Measurements from ENCODE around the gene EID2B. TPM values are rescaled to one million over a fixed set of nuclear protein-coding genes. Genes with fewer than 3 reads are reported as not detected.

Gene EID2B
- total RNA-seq, 1 experiment from 2014 or later = 2.2 TPM

- Histone ChIP-seq H2BK20ac (ENCODE audit: low read depth, low read length, poor library complexity, severe bottlenecking) (no peak overlapping the region), H2BK15ac (ENCODE audit: low read depth, low read length) (no peak overlapping the region), H3K18ac (ENCODE audit: insufficient read length, low read depth, low read length) (no peak overlapping the region), H3T11ph (ENCODE audit: low read length) (no peak overlapping the region), H3K14ac (ENCODE audit: insufficient read depth, low read length) (no peak overlapping the region), H3K79me1 (ENCODE audit: insufficient read depth, low read depth, low read length, poor library complexity, severe bottlenecking) (no peaks in the 10 kb centered on the region), H3K4me2 (ENCODE audit: insufficient read depth, insufficient read length, low read length) (peak overlapping the region; percentile 91), H3K27me3 (ENCODE audit: insufficient read depth, low read length) (peaks cover 8% of the 10 kb centered on the region; the same call in 1 of the 2 replicates), H3K56ac (ENCODE audit: insufficient read length, low read depth, low read length) (no peak overlapping the region), H3K9ac (ENCODE audit: extremely low read depth, insufficient read length, low read length) (no peak overlapping the region), H2BK5ac (ENCODE audit: insufficient read length, low read length) (no peak overlapping the region), H4K5ac (ENCODE audit: insufficient read length, low read depth, low read length) (no peak overlapping the region), H4K20me1 (ENCODE audit: control insufficient read depth, insufficient read depth, insufficient read length) (no peaks in the 10 kb centered on the region), H2AK5ac (ENCODE audit: insufficient read length, low read length) (no peak overlapping the region), H2BK120ac (ENCODE audit: low read depth, low read length, poor library complexity, severe bottlenecking) (no peak overlapping the region), H2BK12ac (ENCODE audit: insufficient read length, low read depth, low read length) (no peak overlapping the region), H3K4me1 (ENCODE audit: insufficient read depth, low read length) (no peaks in the 10 kb centered on the region), H3K23ac (ENCODE audit: insufficient read length, low read depth, low read length) (no peak overlapping the region), H4K8ac (replicated peaks; ENCODE audit: insufficient read length, low read depth, low read length) (no peak overlapping the region), H4K91ac (ENCODE audit: insufficient read length, low read depth, low read length) (no peak overlapping the region), H3K27ac (ENCODE audit: insufficient read length, low read depth, low read length) (no peak overlapping the region), H3K9me3 (ENCODE audit: control insufficient read depth, low read depth, low read length) (no peaks in the 10 kb centered on the region), H2AFZ (ENCODE audit: low read length) (no peak overlapping the region), H3K4ac (ENCODE audit: low read depth, low read length) (no peak overlapping the region), H3K23me2 (ENCODE audit: insufficient read length, low read depth, low read length, poor library complexity, severe bottlenecking) (peaks cover 10% of the 10 kb centered on the region), H3K79me2 (ENCODE audit: insufficient read depth, low read length) (no peaks in the 10 kb centered on the region)
- TF ChIP-seq, protein P1, sequence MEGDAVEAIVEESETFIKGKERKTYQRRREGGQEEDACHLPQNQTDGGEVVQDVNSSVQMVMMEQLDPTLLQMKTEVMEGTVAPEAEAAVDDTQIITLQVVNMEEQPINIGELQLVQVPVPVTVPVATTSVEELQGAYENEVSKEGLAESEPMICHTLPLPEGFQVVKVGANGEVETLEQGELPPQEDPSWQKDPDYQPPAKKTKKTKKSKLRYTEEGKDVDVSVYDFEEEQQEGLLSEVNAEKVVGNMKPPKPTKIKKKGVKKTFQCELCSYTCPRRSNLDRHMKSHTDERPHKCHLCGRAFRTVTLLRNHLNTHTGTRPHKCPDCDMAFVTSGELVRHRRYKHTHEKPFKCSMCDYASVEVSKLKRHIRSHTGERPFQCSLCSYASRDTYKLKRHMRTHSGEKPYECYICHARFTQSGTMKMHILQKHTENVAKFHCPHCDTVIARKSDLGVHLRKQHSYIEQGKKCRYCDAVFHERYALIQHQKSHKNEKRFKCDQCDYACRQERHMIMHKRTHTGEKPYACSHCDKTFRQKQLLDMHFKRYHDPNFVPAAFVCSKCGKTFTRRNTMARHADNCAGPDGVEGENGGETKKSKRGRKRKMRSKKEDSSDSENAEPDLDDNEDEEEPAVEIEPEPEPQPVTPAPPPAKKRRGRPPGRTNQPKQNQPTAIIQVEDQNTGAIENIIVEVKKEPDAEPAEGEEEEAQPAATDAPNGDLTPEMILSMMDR (conservative IDR thresholded peaks at IDR 0.05) = no peak
- peaks cover 9 to 15% of the 10 kb centered on the region in 2 experiments for H3K4me1 Mint-ChIP-seq
- no peak for DNase-seq
- peaks cover 4 to 9% of the 10 kb centered on the region in 2 experiments for H3K9me3 Mint-ChIP-seq
- no peak overlapping the region for H3K27ac Mint-ChIP-seq
- peaks cover 83% of the 10 kb centered on the region for H3K27me3 Mint-ChIP-seq (ENCODE audit: low read depth)
- peak overlapping the region in 1 of 2 experiments; percentile 84; a peak in 4 of 5 replicates for H3K4me3 Mint-ChIP-seq
- no CpG with 5 or more reads among the region's 8 CpGs for WGBS (ENCODE audit: extremely low coverage, insufficient read length, low lambda C conversion rate)
- H3K36me3 Mint-ChIP-seq (ENCODE audit: insufficient read depth in 1 of 3, low read depth in 3 of 3) = peaks cover 0 to 15% (median 0%) of the 10 kb centered on the region in 3 experiments; a peak in 3 of 7 replicates
Measured at GRCh38 chr19:39499932-39500331, 32.7 kb downstream of the EID2B start.
